ENCODE data around the gene GALNTL6. TPM values are rescaled to one million over a fixed set of nuclear protein-coding genes. Genes with fewer than 3 reads are reported as not detected.

The GALNTL6 gene
- total RNA-seq, 8 experiments from 2014 or later, result 2.4 to 22.2 (median 14.2) TPM

DNA sequence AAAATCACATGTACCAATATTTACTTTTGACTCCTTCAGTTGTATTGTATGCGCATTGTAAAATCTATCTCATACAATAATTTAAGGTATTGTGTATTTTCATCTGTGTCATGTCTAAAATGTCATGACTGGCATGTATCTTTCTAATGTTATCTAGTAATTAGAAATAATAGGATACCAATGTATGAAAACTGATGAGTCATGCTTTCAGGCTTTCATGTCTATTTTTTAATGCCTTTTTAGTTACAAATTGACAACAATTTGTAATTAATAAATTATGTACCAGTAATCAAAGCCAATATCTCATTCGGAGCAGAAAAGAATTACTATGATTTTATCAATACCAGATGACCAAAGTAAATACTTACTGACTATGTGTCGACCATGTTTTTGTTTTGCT, 107.7 kb downstream of the GALNTL6 start:
- Histone ChIP-seq H3K4me1 (replicated peaks in 1 of 2) (no peaks in the 10 kb centered on the region), H3K4me3 (no peak overlapping the region), H3K27ac (no peak overlapping the region)
- no peak for ATAC-seq (replicated peaks in 6 of 8)
- 20 to 97% (median 67%) methylated on average over 1 to 3 of the region's 3 CpGs; no CpG with 5 or more reads in 1 of the 10 experiments for WGBS, 10 experiments
- in situ Hi-C loops (cut with MboI; ENCODE audit: low pct_unique_long_range_greater_than_20kb in 2 of 9, low sequenced_read_pairs in 9 of 9, unreplicated experiment in 9 of 9), result no loop called here

DNA sequence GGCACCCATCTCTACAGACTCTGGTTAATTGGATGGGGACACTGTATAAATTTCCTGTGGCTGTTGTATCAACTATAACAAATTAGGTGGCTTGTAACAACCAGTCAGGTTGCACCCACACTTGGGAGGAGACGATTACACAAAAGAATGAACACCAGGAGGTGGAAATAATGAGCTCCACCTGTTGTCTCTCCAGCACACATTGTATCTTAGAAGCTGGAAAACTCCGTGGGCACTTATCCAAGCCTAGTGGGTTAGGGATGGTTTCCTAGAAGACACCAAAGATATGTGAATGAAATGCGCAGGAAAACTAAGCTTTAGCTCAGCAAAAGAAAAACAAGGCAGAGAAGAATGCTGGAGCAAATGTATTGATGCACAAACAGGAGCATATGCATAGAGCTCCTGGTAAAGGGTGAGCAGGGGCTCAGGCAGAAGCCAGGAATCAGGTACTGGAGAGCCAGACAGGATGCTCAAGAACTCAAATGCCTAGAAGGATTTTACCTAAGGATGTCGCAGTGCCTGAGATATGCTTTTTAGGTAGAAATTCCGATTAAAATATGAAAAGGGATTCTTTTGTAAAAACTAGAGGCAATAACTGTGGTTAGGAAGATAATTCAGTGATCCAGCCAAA, 111.7 kb downstream of the GALNTL6 start:
- 5 to 95% (median 68%) methylated on average over 1 to 5 of the region's 5 CpGs for WGBS, 10 experiments
- no peak overlapping the region for H3K4me3 ChIP-seq
- peak in 1 of 8 experiments; percentile 43 for ATAC-seq (replicated peaks in 6 of 8)
- H3K27ac ChIP-seq, result no peak overlapping the region
- no peaks in the 10 kb centered on the region for H3K4me1 ChIP-seq (replicated peaks in 1 of 2)
- in situ Hi-C loops (cut with MboI; ENCODE audit: low pct_unique_long_range_greater_than_20kb in 2 of 9, low sequenced_read_pairs in 9 of 9, unreplicated experiment in 9 of 9), result no loop called here

DNA sequence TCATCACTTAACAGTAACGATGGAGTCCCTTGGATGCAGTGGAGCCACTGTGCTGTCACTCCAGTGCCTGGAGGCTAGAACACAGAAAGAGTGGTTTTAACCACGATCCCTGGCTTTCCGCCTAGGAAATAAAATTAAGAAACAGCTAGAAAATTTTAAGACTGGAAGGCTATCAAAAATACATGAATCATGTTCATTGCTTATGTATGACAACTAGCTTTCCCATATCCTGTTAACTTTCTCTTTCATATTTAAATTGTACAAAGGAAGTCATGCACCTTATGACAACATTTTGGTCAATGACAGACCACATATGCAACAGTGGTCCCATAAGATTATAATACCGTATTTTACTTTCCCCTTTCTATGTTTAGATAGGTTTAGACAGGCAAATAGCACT, 115.1 kb downstream of the GALNTL6 start:
- no peak for ATAC-seq (replicated peaks in 6 of 8)
- WGBS, 10 experiments, result 15 to 100% (median 89%) methylated on average over 1 to 4 of the region's 4 CpGs

DNA sequence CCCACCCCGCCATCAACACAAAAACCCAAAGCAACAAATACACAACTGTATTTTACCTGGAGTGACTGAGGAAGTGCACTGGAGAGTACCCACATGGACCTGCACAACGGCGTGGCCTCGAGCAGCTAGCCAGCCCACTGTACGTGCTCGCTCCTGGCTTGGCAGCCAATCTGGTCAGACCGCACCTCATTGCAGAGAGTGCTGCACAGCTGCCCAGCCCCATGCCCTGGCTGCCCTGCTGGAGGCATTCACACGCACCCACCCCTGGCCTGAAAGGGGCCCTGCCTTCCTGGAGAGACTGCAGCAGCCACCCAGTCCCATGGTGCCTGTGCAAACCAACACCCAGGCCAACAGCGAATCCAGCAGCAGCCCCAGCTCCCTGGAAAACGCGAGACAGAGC, 116.3 kb downstream of the GALNTL6 start:
- Histone ChIP-seq H3K4me3 (no peak overlapping the region), H3K27ac (no peak overlapping the region), H3K4me1 (replicated peaks in 1 of 2) (no peaks in the 10 kb centered on the region)
- no peak for ATAC-seq (replicated peaks in 6 of 8)
- in situ Hi-C loops (cut with MboI; ENCODE audit: low pct_unique_long_range_greater_than_20kb in 2 of 9, low sequenced_read_pairs in 9 of 9, unreplicated experiment in 9 of 9), result no loop called here
- 10 to 100% (median 100%) methylated on average over 1 to 5 of the region's 11 CpGs; no CpG with 5 or more reads in 5 of the 10 experiments for WGBS, 10 experiments

More for the DNA sequence above, 115.1 kb downstream of the GALNTL6 start:
- Histone ChIP-seq H3K4me3 (no peak overlapping the region), H3K4me1 (replicated peaks in 1 of 2) (no peaks in the 10 kb centered on the region), H3K27ac (no peak overlapping the region)
- in situ Hi-C loops (cut with MboI; ENCODE audit: low pct_unique_long_range_greater_than_20kb in 2 of 9, low sequenced_read_pairs in 9 of 9, unreplicated experiment in 9 of 9), result no loop called here

DNA sequence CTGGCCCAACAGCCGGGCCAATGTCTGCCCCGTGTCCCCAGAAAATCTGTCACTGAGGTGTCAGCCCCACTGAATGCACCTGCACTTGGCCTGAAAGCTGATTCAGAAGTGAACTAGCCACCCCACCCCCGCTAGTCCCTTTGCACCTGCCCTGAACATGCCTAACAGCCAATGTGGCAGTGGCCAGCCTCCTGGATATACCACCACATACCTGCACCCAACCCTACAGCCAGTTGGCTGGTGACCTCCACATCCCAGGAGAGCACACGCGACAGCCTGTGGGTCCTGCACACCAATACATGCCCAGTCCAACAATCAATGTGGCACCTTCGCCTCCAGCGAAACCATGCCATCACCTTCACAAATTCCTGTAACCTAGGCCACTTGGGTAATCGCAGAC, 116.7 kb downstream of the GALNTL6 start:
- Histone ChIP-seq H3K27ac (no peak overlapping the region), H3K4me3 (no peak overlapping the region), H3K4me1 (replicated peaks in 1 of 2) (no peaks in the 10 kb centered on the region)
- ATAC-seq (replicated peaks in 6 of 8), result no peak
- WGBS, 10 experiments, result 67 to 100% (median 81%) methylated on average over 1 to 7 of the region's 8 CpGs; no CpG with 5 or more reads in 4 of the 10 experiments
- in situ Hi-C loops (cut with MboI; ENCODE audit: low pct_unique_long_range_greater_than_20kb in 2 of 9, low sequenced_read_pairs in 9 of 9, unreplicated experiment in 9 of 9), result no loop called here

DNA sequence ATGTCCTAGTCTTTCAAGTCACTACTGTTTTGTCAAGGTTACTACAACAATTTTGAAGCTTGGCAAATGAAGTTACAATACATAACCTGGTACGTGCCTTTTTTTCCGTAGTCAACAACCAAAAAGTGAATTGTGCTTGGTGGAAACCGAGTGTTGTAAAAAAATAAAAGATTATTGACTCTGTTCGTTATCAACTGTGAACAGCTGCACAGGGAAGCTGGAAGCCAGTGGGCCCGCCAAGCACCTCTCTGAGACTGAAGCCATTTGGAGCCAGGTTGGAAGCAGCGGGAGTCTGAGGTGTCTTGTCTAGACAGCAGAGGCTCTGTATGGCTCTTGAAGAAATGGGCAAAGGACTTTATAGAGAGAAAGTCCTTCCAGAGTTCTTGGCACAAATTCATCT, 119.0 kb downstream of the GALNTL6 start:
- 11 to 100% (median 77%) methylated on average over 1 to 6 of the region's 6 CpGs; no CpG with 5 or more reads in 2 of the 10 experiments for WGBS, 10 experiments
- Histone ChIP-seq H3K27ac (no peak overlapping the region), H3K4me1 (replicated peaks in 1 of 2) (no peaks in the 10 kb centered on the region), H3K4me3 (no peak overlapping the region)
- no peak for ATAC-seq (replicated peaks in 6 of 8)
- in situ Hi-C loops (cut with MboI; ENCODE audit: low pct_unique_long_range_greater_than_20kb in 2 of 9, low sequenced_read_pairs in 9 of 9, unreplicated experiment in 9 of 9), result no loop called here

DNA sequence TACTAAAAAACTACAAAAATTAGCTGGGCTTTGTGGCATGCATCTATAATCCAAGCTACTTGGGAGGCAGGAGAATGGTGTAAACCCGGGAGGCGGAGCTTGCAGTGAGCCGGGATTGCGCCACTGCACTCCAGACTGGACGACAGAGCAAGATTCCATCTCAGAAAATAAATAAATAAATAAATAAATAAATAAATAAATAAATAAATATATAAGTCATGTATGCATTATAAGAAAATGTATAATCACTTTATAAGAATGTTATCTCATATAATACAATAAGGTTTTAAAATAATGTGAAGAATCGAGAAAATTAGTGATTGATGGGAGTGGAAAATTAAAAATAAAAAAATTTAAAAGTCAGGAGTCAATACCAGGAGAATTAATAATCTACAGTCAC, 127.5 kb downstream of the GALNTL6 start:
- H3K4me1 ChIP-seq (replicated peaks in 1 of 2), result peaks cover 0 to 3% of the 10 kb centered on the region in 2 donors
- H3K4me3 ChIP-seq, result no peak overlapping the region
- no peak overlapping the region for H3K27ac ChIP-seq
- in situ Hi-C loops (cut with MboI; ENCODE audit: low pct_unique_long_range_greater_than_20kb in 2 of 9, low sequenced_read_pairs in 9 of 9, unreplicated experiment in 9 of 9), result no loop called here
- 47 to 96% (median 88%) methylated on average over 1 to 6 of the region's 6 CpGs for WGBS, 10 experiments
- ATAC-seq (replicated peaks in 6 of 8), result no peak

DNA sequence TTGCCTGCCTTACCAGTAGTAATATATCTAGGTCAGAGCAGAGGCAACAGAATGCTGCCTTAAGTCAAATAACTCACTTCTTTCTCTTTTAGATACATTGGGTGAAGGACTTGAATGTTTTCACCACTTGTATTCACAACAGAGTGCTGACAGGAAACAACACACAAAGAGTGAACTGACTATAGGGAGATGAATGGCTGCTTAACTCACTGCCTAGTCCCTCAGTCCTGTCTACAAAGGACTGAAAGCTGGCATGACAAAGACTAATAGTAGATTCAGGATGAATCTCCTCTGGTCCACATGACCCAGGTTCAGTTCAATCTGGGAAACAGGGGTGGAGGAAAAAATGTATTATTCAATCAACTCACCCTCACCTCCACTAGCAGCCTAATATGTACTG, 134.2 kb downstream of the GALNTL6 start:
- Histone ChIP-seq H3K4me3 (no peak overlapping the region), H3K27ac (no peak overlapping the region), H3K4me1 (replicated peaks in 1 of 2) (peaks cover 0 to 3% of the 10 kb centered on the region in 2 donors)
- peak in 5 of 8 experiments; percentile 93 to 100 (median 97) for ATAC-seq (replicated peaks in 6 of 8)
- in situ Hi-C loops (cut with MboI; ENCODE audit: low pct_unique_long_range_greater_than_20kb in 2 of 9, low sequenced_read_pairs in 9 of 9, unreplicated experiment in 9 of 9), result no loop called here

DNA sequence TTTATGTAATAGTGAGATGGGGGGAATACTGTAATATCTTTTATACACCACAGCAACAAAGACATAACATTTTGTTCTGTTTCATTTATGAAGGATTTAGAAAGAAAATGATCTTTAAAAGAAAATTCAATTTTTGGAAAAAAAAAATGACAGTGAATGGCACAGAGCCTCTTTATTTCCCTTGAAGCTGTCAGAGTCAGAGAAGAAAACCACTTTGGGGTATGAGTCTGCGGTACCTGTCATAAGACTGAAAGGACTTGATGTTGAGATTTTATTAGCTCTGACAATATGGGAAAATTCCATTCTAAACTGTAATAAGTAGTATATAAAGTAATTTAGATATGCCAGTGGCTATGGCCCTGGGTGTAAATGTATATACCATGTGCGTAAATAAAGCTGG, 134.8 kb downstream of the GALNTL6 start:
- Histone ChIP-seq H3K4me1 (replicated peaks in 1 of 2) (peaks cover 0 to 3% of the 10 kb centered on the region in 2 donors), H3K27ac (no peak overlapping the region), H3K4me3 (no peak overlapping the region)
- in situ Hi-C loops (cut with MboI; ENCODE audit: low pct_unique_long_range_greater_than_20kb in 2 of 9, low sequenced_read_pairs in 9 of 9, unreplicated experiment in 9 of 9), result no loop called here
- ATAC-seq (replicated peaks in 6 of 8), result no peak
- WGBS, 10 experiments, result 17 to 100% (median 90%) methylated on average over 1 to 2 of the region's 2 CpGs; no CpG with 5 or more reads in 1 of the 10 experiments

DNA sequence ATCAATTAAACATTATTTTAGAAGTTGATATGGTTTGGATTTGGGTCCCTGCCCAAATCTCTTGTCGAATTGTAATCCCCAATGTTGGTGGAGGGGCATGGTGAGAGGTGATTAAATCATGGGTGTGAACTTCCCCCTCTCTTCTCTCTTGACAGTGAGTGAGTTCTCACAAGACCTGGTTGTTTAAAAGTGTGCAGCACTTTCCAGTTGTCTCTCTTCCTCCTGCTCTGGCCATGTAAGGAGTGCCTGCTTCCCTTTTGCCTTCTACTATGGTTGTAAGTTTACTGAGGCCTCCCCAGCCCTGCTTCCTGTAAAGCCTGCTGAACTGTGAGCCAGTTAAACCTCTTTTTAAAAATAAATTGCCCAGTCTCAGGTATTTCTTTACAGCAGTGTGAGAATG, 141.4 kb downstream of the GALNTL6 start:
- in situ Hi-C loops (cut with MboI; ENCODE audit: low pct_unique_long_range_greater_than_20kb in 2 of 9, low sequenced_read_pairs in 9 of 9, unreplicated experiment in 9 of 9), result no loop called here
- H3K4me3 ChIP-seq, result no peak overlapping the region
- no peaks in the 10 kb centered on the region for H3K4me1 ChIP-seq (replicated peaks in 1 of 2)
- ATAC-seq (replicated peaks in 6 of 8), result peak in 6 of 8 experiments; percentile 21 to 92 (median 30)
- no peak overlapping the region for H3K27ac ChIP-seq
- 0 to 100% (median 47%) methylated on average over 1 of the region's 1 CpG; no CpG with 5 or more reads in 4 of the 10 experiments for WGBS, 10 experiments

DNA sequence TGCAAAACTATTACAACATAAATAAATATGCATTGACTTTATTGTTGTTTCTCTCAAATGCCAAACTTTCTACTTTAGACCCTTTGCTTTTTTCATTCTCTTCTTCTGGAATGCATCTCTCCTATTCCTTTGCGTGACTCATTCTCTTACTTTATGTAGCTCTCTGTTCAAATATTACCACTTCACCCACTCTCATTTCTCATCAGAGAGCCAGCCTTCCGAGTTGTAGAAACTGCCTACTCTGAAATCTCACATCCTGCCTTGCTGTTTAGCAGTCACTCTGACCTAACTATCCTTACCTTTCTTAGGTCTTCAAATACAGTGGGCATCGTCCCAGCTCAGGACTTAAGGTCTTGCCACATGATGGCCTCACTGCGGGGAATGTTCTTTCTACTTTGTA, 143.5 kb downstream of the GALNTL6 start:
- 12 to 91% (median 81%) methylated on average over 2 to 4 of the region's 4 CpGs for WGBS, 10 experiments
- H3K4me1 ChIP-seq (replicated peaks in 1 of 2), result no peaks in the 10 kb centered on the region
- no peak for ATAC-seq (replicated peaks in 6 of 8)
- no peak overlapping the region for H3K27ac ChIP-seq
- no peak overlapping the region for H3K4me3 ChIP-seq
- in situ Hi-C loops (cut with MboI; ENCODE audit: low pct_unique_long_range_greater_than_20kb in 2 of 9, low sequenced_read_pairs in 9 of 9, unreplicated experiment in 9 of 9), result no loop called here

DNA sequence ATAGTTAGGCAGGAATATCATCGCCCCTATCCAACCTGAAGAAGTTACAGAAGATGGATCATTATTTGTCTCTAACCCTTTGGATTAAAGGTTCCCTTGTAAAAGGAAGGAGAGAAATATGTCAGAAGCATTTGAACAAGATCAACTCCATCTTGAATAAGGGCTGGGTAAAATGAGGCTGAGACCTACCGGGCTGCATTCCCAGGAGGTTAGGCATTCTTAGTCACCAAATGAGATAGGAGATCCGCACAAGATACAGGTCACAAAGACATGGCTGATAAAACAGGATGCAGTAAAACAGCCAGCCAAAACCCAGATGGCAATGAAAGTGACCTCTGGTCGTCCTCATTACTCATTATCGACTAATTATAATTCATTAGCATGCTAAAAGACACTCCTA, 148.9 kb downstream of the GALNTL6 start:
- H3K4me1 ChIP-seq (replicated peaks in 1 of 2), result no peaks in the 10 kb centered on the region
- ATAC-seq (replicated peaks in 6 of 8), result no peak
- in situ Hi-C loops (cut with MboI; ENCODE audit: low pct_unique_long_range_greater_than_20kb in 2 of 9, low sequenced_read_pairs in 9 of 9, unreplicated experiment in 9 of 9), result no loop called here
- no peak overlapping the region for H3K27ac ChIP-seq
- 0 to 100% (median 86%) methylated on average over 2 to 5 of the region's 5 CpGs; no CpG with 5 or more reads in 1 of the 10 experiments for WGBS, 10 experiments
- H3K4me3 ChIP-seq, result no peak overlapping the region

DNA sequence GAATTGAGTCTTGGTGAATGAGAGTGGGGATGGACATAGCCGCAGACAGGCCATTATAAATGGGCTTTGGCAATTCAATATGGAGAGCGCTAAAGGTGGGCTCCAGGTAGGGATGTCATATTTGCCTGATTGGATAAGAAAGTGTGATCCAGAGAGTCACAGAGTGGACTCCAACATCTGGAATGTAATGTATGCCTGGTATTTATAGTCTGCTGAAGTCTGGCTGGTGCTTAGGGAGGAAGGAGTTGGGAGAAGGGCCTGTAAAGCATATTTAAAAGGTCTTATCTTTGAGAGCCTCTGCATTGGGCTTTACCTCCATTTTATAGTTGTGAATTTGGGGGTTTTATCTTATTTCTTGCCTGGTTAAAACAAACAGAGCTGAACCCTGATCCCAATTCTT, 153.2 kb downstream of the GALNTL6 start:
- in situ Hi-C loops (cut with MboI; ENCODE audit: low pct_unique_long_range_greater_than_20kb in 2 of 9, low sequenced_read_pairs in 9 of 9, unreplicated experiment in 9 of 9), result no loop called here
- Histone ChIP-seq H3K4me1 (replicated peaks in 1 of 2) (no peaks in the 10 kb centered on the region), H3K4me3 (no peak overlapping the region), H3K27ac (no peak overlapping the region)
- 20 to 55% (median 50%) methylated on average over 1 to 2 of the region's 2 CpGs; no CpG with 5 or more reads in 5 of the 10 experiments for WGBS, 10 experiments
- no peak for ATAC-seq (replicated peaks in 6 of 8)

DNA sequence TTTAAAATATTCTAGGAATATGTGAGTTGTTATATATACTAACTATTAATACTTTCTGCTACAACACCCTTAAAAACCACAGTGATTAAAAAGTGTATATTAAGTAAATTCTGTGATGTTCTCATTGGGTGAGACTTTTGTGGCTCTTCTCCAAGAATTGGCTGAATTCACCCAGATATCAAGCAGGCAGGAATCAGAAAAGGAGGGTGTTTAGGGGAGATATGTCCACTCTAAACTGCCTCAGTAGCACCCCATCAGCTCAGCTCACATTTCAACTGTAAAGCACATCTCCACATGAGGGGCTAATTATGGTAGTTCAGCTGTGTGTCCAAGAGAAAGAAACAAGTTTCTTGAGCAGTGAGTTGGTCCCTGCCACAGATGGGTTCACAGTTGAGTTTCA, 165.0 kb downstream of the GALNTL6 start:
- Histone ChIP-seq H3K4me3 (no peak overlapping the region), H3K27ac (no peak overlapping the region), H3K4me1 (replicated peaks in 1 of 2) (no peaks in the 10 kb centered on the region)
- ATAC-seq (replicated peaks in 6 of 8), result no peak
- in situ Hi-C loops (cut with MboI; ENCODE audit: low pct_unique_long_range_greater_than_20kb in 2 of 9, low sequenced_read_pairs in 9 of 9, unreplicated experiment in 9 of 9), result no loop called here

All from motor neuron (in vitro differentiated cells).